Measurements from ENCODE around the gene CD8B. TPM values are rescaled to one million over a fixed set of nuclear protein-coding genes. Genes with fewer than 3 reads are reported as not detected.

The CD8B gene
- total RNA-seq, 5 donors from 2014 or later (not counting 1 experiment from before 2014, with no cell fraction given): 50.8 to 206 (median 117) TPM

- Histone ChIP-seq H3K36me3 (ENCODE audit: control insufficient read depth in 2 of 2, extremely low read depth in 1 of 2, insufficient read depth in 1 of 2, low read length in 1 of 2) (peaks cover 8 to 17% of the 10 kb centered on the region in 2 donors), H3K4me3 (ENCODE audit: control insufficient read depth in 1 of 2, extremely low read depth in 1 of 2, low read length in 1 of 2) (no peak overlapping the region), H3K4me1 (ENCODE audit: control insufficient read depth in 1 of 2, extremely low read depth in 1 of 2, insufficient read depth in 2 of 2, low read length in 2 of 2) (peaks cover 0 to 18% of the 10 kb centered on the region in 2 experiments), H3K27me3 (replicated peaks in 1 of 2; ENCODE audit: control insufficient read depth in 2 of 2, extremely low read depth in 1 of 2, insufficient read depth in 2 of 2, low read length in 1 of 2) (no peaks in the 10 kb centered on the region), H3K27ac (ENCODE audit: low read length) (no peak overlapping the region), H3K9me3 (no peaks in the 10 kb centered on the region)
- H3K27me3 Mint-ChIP-seq: no peaks in the 10 kb centered on the region
- peaks cover 12% of the 10 kb centered on the region for H3K36me3 Mint-ChIP-seq
- no peak overlapping the region for H3K27ac Mint-ChIP-seq
- CTCF ChIA-PET: interaction anchor here in 1 of 2 donors (1.5 kb wide), 1 partner anchor 12 kb away, joined by 5 read pairs; no protein-coding TSS in a partner anchor
- POLR2A ChIA-PET: no interaction called here
- ATAC-seq (replicated peaks in 1 of 4) (no peak), DNase-seq (no peak)
- H3K9me3 Mint-ChIP-seq: no peaks in the 10 kb centered on the region
- H3K4me3 Mint-ChIP-seq: no peak overlapping the region
- peaks cover 19 to 28% (median 19%) of the 10 kb centered on the region in 3 donors for H3K4me1 Mint-ChIP-seq
- 75% methylated on average over 1 of the region's 3 CpGs for WGBS (ENCODE audit: insufficient coverage)
These were observed 81.7 kb downstream of the CD8B start for GRCh38 chr2:86779971-86780370.

GRCh38 chr2:86778957-86779356 lies 82.7 kb downstream of the CD8B start:
- Mint-ChIP-seq H3K27ac (no peak overlapping the region), H3K9me3 (no peaks in the 10 kb centered on the region), H3K36me3 (peaks cover 19% of the 10 kb centered on the region), H3K4me3 (no peak overlapping the region), H3K27me3 (no peaks in the 10 kb centered on the region), H3K4me1 (peaks cover 11 to 18% (median 14%) of the 10 kb centered on the region in 3 donors)
- no peak overlapping the region for H3K27ac ChIP-seq (ENCODE audit: low read length)
- CTCF ChIA-PET: no interaction called here
- DNase-seq (no peak), ATAC-seq (replicated peaks in 1 of 4) (no peak)
- POLR2A ChIA-PET: no interaction called here
- peaks cover 11 to 24% of the 10 kb centered on the region in 2 donors for H3K36me3 ChIP-seq (ENCODE audit: control insufficient read depth in 2 of 2, extremely low read depth in 1 of 2, insufficient read depth in 1 of 2, low read length in 1 of 2)
- 100% methylated on average over 1 of the region's 2 CpGs for WGBS (ENCODE audit: insufficient coverage)
- peaks cover 0 to 13% of the 10 kb centered on the region in 2 experiments for H3K4me1 ChIP-seq (ENCODE audit: control insufficient read depth in 1 of 2, extremely low read depth in 1 of 2, insufficient read depth in 2 of 2, low read length in 2 of 2)
- no peak overlapping the region for H3K4me3 ChIP-seq (ENCODE audit: control insufficient read depth in 1 of 2, extremely low read depth in 1 of 2, low read length in 1 of 2)
- H3K27me3 ChIP-seq (replicated peaks in 1 of 2; ENCODE audit: control insufficient read depth in 2 of 2, extremely low read depth in 1 of 2, insufficient read depth in 2 of 2, low read length in 1 of 2): no peaks in the 10 kb centered on the region
- H3K9me3 ChIP-seq: no peaks in the 10 kb centered on the region

- no peak for ATAC-seq (replicated peaks in 1 of 4)
- WGBS (ENCODE audit: insufficient coverage): 96% methylated on average over 2 of the region's 7 CpGs
- Mint-ChIP-seq H3K4me3 (no peak overlapping the region), H3K4me1 (peaks cover 1 to 4% (median 2%) of the 10 kb centered on the region in 3 donors), H3K27ac (no peak overlapping the region), H3K27me3 (no peaks in the 10 kb centered on the region), H3K9me3 (no peaks in the 10 kb centered on the region), H3K36me3 (peaks cover 38% of the 10 kb centered on the region)
- Histone ChIP-seq H3K27ac (ENCODE audit: low read length) (no peak overlapping the region), H3K4me1 (ENCODE audit: control insufficient read depth in 1 of 2, extremely low read depth in 1 of 2, insufficient read depth in 2 of 2, low read length in 2 of 2) (peaks cover 0 to 4% of the 10 kb centered on the region in 2 experiments), H3K36me3 (ENCODE audit: control insufficient read depth in 2 of 2, extremely low read depth in 1 of 2, insufficient read depth in 1 of 2, low read length in 1 of 2) (peaks cover 11 to 38% of the 10 kb centered on the region in 2 donors), H3K9me3 (no peaks in the 10 kb centered on the region), H3K27me3 (replicated peaks in 1 of 2; ENCODE audit: control insufficient read depth in 2 of 2, extremely low read depth in 1 of 2, insufficient read depth in 2 of 2, low read length in 1 of 2) (no peaks in the 10 kb centered on the region), H3K4me3 (ENCODE audit: control insufficient read depth in 1 of 2, extremely low read depth in 1 of 2, low read length in 1 of 2) (no peak overlapping the region)
- DNase-seq: no peak
- POLR2A ChIA-PET: interaction anchor here (0.6 kb wide), 2 partner anchors 10 to 118 kb away, joined by 3 to 5 read pairs; no protein-coding TSS in a partner anchor
- CTCF ChIA-PET: interaction anchor here in 1 of 2 donors (0.8 kb wide), 1 partner anchor 30 kb away, joined by 3 read pairs; no protein-coding TSS in a partner anchor
These were observed 85.2 kb downstream of the CD8B start for GRCh38 chr2:86776532-86776931.

GRCh38 chr2:86775338-86775737 lies 86.3 kb downstream of the CD8B start:
- DNase-seq: no peak
- no peak for ATAC-seq (replicated peaks in 1 of 4)
- POLR2A ChIA-PET: interaction anchor here in 1 of 2 donors (0.7 kb wide), 1 partner anchor 26 kb away, joined by 12 read pairs; no protein-coding TSS in a partner anchor
- H3K4me3 Mint-ChIP-seq: no peak overlapping the region
- H3K27me3 Mint-ChIP-seq: no peaks in the 10 kb centered on the region
- peaks cover 0 to 4% (median 2%) of the 10 kb centered on the region in 3 donors for H3K4me1 Mint-ChIP-seq
- Histone ChIP-seq H3K36me3 (ENCODE audit: control insufficient read depth in 2 of 2, extremely low read depth in 1 of 2, insufficient read depth in 1 of 2, low read length in 1 of 2) (peaks cover 11 to 49% of the 10 kb centered on the region in 2 donors), H3K4me1 (ENCODE audit: control insufficient read depth in 1 of 2, extremely low read depth in 1 of 2, insufficient read depth in 2 of 2, low read length in 2 of 2) (no peaks in the 10 kb centered on the region), H3K4me3 (ENCODE audit: control insufficient read depth in 1 of 2, extremely low read depth in 1 of 2, low read length in 1 of 2) (no peak overlapping the region), H3K9me3 (no peaks in the 10 kb centered on the region), H3K27me3 (replicated peaks in 1 of 2; ENCODE audit: control insufficient read depth in 2 of 2, extremely low read depth in 1 of 2, insufficient read depth in 2 of 2, low read length in 1 of 2) (no peaks in the 10 kb centered on the region), H3K27ac (ENCODE audit: low read length) (no peak overlapping the region)
- peaks cover 50% of the 10 kb centered on the region for H3K36me3 Mint-ChIP-seq
- 29% methylated on average over 1 of the region's 4 CpGs for WGBS (ENCODE audit: insufficient coverage)
- H3K9me3 Mint-ChIP-seq: no peaks in the 10 kb centered on the region
- H3K27ac Mint-ChIP-seq: no peak overlapping the region
- CTCF ChIA-PET: interaction anchor here in 1 of 2 donors (0.5 kb wide), 1 partner anchor 1212 kb away, joined by 4 read pairs; no protein-coding TSS in a partner anchor

GRCh38 chr2:86774862-86775261 lies 86.8 kb downstream of the CD8B start:
- no peak for DNase-seq
- ChIA-PET CTCF (interaction anchor here in 1 of 2 donors (0.5 kb wide), 1 partner anchor 1212 kb away, joined by 4 read pairs; no protein-coding TSS in a partner anchor), POLR2A (interaction anchor here in 1 of 2 donors (0.7 kb wide), 1 partner anchor 26 kb away, joined by 12 read pairs; no protein-coding TSS in a partner anchor)
- no peak overlapping the region for H3K27ac ChIP-seq (ENCODE audit: low read length)
- peak overlapping the region in 1 of 2 donors; percentile 11 for H3K27ac Mint-ChIP-seq
- H3K36me3 Mint-ChIP-seq: peaks cover 54% of the 10 kb centered on the region
- no peaks in the 10 kb centered on the region for H3K9me3 Mint-ChIP-seq
- no peaks in the 10 kb centered on the region for H3K9me3 ChIP-seq
- H3K4me3 ChIP-seq (ENCODE audit: control insufficient read depth in 1 of 2, extremely low read depth in 1 of 2, low read length in 1 of 2): no peak overlapping the region
- no peak for ATAC-seq (replicated peaks in 1 of 4)
- H3K36me3 ChIP-seq (ENCODE audit: control insufficient read depth in 2 of 2, extremely low read depth in 1 of 2, insufficient read depth in 1 of 2, low read length in 1 of 2): peaks cover 11 to 54% of the 10 kb centered on the region in 2 donors
- H3K27me3 Mint-ChIP-seq: no peaks in the 10 kb centered on the region
- 94% methylated on average over 4 of the region's 5 CpGs for WGBS (ENCODE audit: insufficient coverage)
- H3K27me3 ChIP-seq (replicated peaks in 1 of 2; ENCODE audit: control insufficient read depth in 2 of 2, extremely low read depth in 1 of 2, insufficient read depth in 2 of 2, low read length in 1 of 2): no peaks in the 10 kb centered on the region
- no peaks in the 10 kb centered on the region for H3K4me1 ChIP-seq (ENCODE audit: control insufficient read depth in 1 of 2, extremely low read depth in 1 of 2, insufficient read depth in 2 of 2, low read length in 2 of 2)
- H3K4me1 Mint-ChIP-seq: peaks cover 0 to 2% (median 2%) of the 10 kb centered on the region in 3 donors
- no peak overlapping the region for H3K4me3 Mint-ChIP-seq

- no peaks in the 10 kb centered on the region for H3K4me1 ChIP-seq (ENCODE audit: control insufficient read depth in 1 of 2, extremely low read depth in 1 of 2, insufficient read depth in 2 of 2, low read length in 2 of 2)
- no peaks in the 10 kb centered on the region for H3K9me3 Mint-ChIP-seq
- peaks cover 7 to 69% of the 10 kb centered on the region in 2 donors for H3K36me3 ChIP-seq (ENCODE audit: control insufficient read depth in 2 of 2, extremely low read depth in 1 of 2, insufficient read depth in 1 of 2, low read length in 1 of 2)
- H3K4me3 ChIP-seq (ENCODE audit: control insufficient read depth in 1 of 2, extremely low read depth in 1 of 2, low read length in 1 of 2): no peak overlapping the region
- no peak overlapping the region for H3K27ac ChIP-seq (ENCODE audit: low read length)
- no peaks in the 10 kb centered on the region for H3K27me3 ChIP-seq (replicated peaks in 1 of 2; ENCODE audit: control insufficient read depth in 2 of 2, extremely low read depth in 1 of 2, insufficient read depth in 2 of 2, low read length in 1 of 2)
- peaks cover 67% of the 10 kb centered on the region for H3K36me3 Mint-ChIP-seq
- H3K27me3 Mint-ChIP-seq: no peaks in the 10 kb centered on the region
- peaks cover 0 to 2% (median 0%) of the 10 kb centered on the region in 3 donors for H3K4me1 Mint-ChIP-seq
- DNase-seq: no peak
- no peak overlapping the region for H3K27ac Mint-ChIP-seq
- ATAC-seq (replicated peaks in 1 of 4): no peak
- CTCF ChIA-PET: interaction anchor here in 1 of 2 donors (1.2 kb wide), 1 partner anchor 10 kb away, joined by 4 read pairs; no protein-coding TSS in a partner anchor
- H3K9me3 ChIP-seq: no peaks in the 10 kb centered on the region
- no peak overlapping the region for H3K4me3 Mint-ChIP-seq
- WGBS (ENCODE audit: insufficient coverage): 67% methylated on average over 1 of the region's 5 CpGs
- POLR2A ChIA-PET: interaction anchor here in 1 of 2 donors (0.6 kb wide), 1 partner anchor 26 kb away, joined by 3 read pairs; no protein-coding TSS in a partner anchor
These were observed 89.1 kb downstream of the CD8B start for GRCh38 chr2:86772611-86773010.

All from T-cell (primary cell).